PC-3 (cell line): ENCODE results near the gene SH3BP5L. TPM values are rescaled to one million over a fixed set of nuclear protein-coding genes. Genes with fewer than 3 reads are reported as not detected.

Experiments
- ATAC-seq: fragments of 200-7000 bp; cut with Tn5 transposase; 2 replicates; pipeline ENCODE4 v1.9.1; 2020; ENCODE audit warnings: mild to moderate bottlenecking, moderate library complexity
- BruUV-seq: library from RNA; stranded (reverse); fragments of 400-500 nt; replicated peaks from 2 replicates; lab custom pipeline; 2021; lab: Mats Ljungman, UMichigan
- CTCF ChIA-PET: fragments of 300-600 bp; sonication (Branson Sonifier 250); formaldehyde crosslinking; loops from one replicate; lab custom pipeline; 2022; ENCODE audit warnings: antibody characterized with exemption; lab: Charles Lee
- POLR2A ChIA-PET: fragments of 300-600 bp; sonication (Branson Sonifier 250); formaldehyde crosslinking; loops from one replicate; lab custom pipeline; 2022; ENCODE audit warnings: antibody characterized with exemption; ENCODE audit not compliant: unreplicated experiment; lab: Charles Lee
- DNase-seq: peaks from one replicate; pipeline ENCODE4 v3.0.0-alpha.2; 2015
- H2AFZ ChIP-seq: fragments of 300-600 bp; sonication (generic); 2 replicates; pipeline ENCODE4 v1.6.0; 2016; ENCODE audit warnings: antibody characterized with exemption, low read length
- H3F3A ChIP-seq: fragments of 300-600 bp; sonication (generic); one replicate; pipeline ENCODE4 v1.6.0; 2017; ENCODE audit warnings: antibody characterized with exemption, low read length, control low read depth, mild to moderate bottlenecking; ENCODE audit not compliant: unreplicated experiment
- H3K27ac ChIP-seq: fragments of 300-600 bp; sonication (generic); 2 replicates; pipeline ENCODE4 v1.5.1; 2016; ENCODE audit warnings: mild to moderate bottlenecking, low read length
- H3K27me3 ChIP-seq: fragments of 300-600 bp; sonication (generic); 2 replicates; pipeline ENCODE4 v1.6.1; 2016; ENCODE audit warnings: low read length, mixed read lengths
- H3K36me3 ChIP-seq: fragments of 300-600 bp; sonication (generic); 2 replicates; pipeline ENCODE4 v1.6.1; 2016; ENCODE audit warnings: low read depth, mixed run types, low read length, mixed read lengths
- H3K4me1 ChIP-seq: fragments of 300-600 bp; sonication (generic); 2 replicates; pipeline ENCODE4 v1.5.1; 2016; ENCODE audit warnings: low read length; ENCODE audit not compliant: insufficient read depth
- H3K4me2 ChIP-seq: fragments of 300-600 bp; sonication (generic); 2 replicates; pipeline ENCODE4 v1.6.0; 2016; ENCODE audit warnings: low read length
- H3K4me3 ChIP-seq: fragments of 300-600 bp; sonication (generic); 2 replicates; pipeline ENCODE4 v1.5.1; 2016; ENCODE audit warnings: mild to moderate bottlenecking, low read length, mixed read lengths
- H3K79me2 ChIP-seq: fragments of 300-600 bp; sonication (generic); 2 replicates; pipeline ENCODE4 v1.6.1; 2017; ENCODE audit warnings: low read length, mixed read lengths
- H3K9ac ChIP-seq: fragments of 300-600 bp; sonication (generic); 2 replicates; pipeline ENCODE4 v1.6.0; 2016; ENCODE audit warnings: mild to moderate bottlenecking, low read length
- H3K9me2 ChIP-seq: fragments of 300-600 bp; sonication (generic); replicated peaks from 2 replicates; pipeline ENCODE4 v1.6.1; 2016; ENCODE audit warnings: mixed run types, low read length, mixed read lengths
- H3K9me3 ChIP-seq: fragments of 300-600 bp; sonication (generic); 2 replicates; pipeline ENCODE4 v1.6.1; 2016; ENCODE audit warnings: low read length, mixed read lengths
- H4K20me1 ChIP-seq: fragments of 300-600 bp; sonication (generic); 2 replicates; pipeline ENCODE4 v1.6.1; 2016; ENCODE audit warnings: low read length, mixed read lengths
- CTCF ChIP-seq: fragments of 300-600 bp; sonication (generic); conservative IDR thresholded peaks from 2 replicates; pipeline ENCODE4 v1.5.1; 2017; ENCODE audit warnings: antibody characterized with exemption, low read depth, mild to moderate bottlenecking, low read length
- EZH2 ChIP-seq: fragments of 300-600 bp; sonication (generic); IDR thresholded peaks from one replicate; pipeline ENCODE4 v1.6.1; 2017; ENCODE audit warnings: antibody characterized with exemption, mild to moderate bottlenecking, low read length; ENCODE audit not compliant: unreplicated experiment
- EZH2phosphoT487 ChIP-seq: fragments of 300-600 bp; sonication (generic); IDR thresholded peaks from 2 replicates; pipeline ENCODE4 v1.6.1; 2018; ENCODE audit warnings: mild to moderate bottlenecking, antibody characterized with exemption, low read length, borderline replicate concordance
- intact Hi-C: fragments of 100-400 bp; cut with micrococcal nuclease; formaldehyde crosslinking; loops from 2 replicates; pipeline ENCODE4 v1.9.0; 2023
- total RNA-seq: library from RNA; depleted of rRNA; stranded (reverse); fragments of >200 nt; gene quantifications from 2 replicates; pipeline ENCODE4 v1.2.3, GENCODE V29; 2014

Gene SH3BP5L
- total RNA-seq, 1 experiment from 2014 or later = 63.5 TPM

- CTCF ChIA-PET = interaction anchor here (0.6 kb wide), 1 partner anchor 22 kb away, joined by 3 read pairs; no protein-coding TSS in a partner anchor
- TF ChIP-seq CTCF (no peak), EZH2 (no peak), EZH2phosphoT487 (no peak)
- H3K79me2 ChIP-seq = no peaks in the 10 kb centered on the region
- no peaks in the 10 kb centered on the region for H3K9me2 ChIP-seq
- H3F3A ChIP-seq = no peaks in the 10 kb centered on the region
- no peak overlapping the region for H3K27ac ChIP-seq
- H3K4me2 ChIP-seq = no peak overlapping the region
- POLR2A ChIA-PET = no interaction called here
- intact Hi-C loops = no loop called here
- H4K20me1 ChIP-seq = no peaks in the 10 kb centered on the region
- H3K9me3 ChIP-seq = no peaks in the 10 kb centered on the region
- no peaks in the 10 kb centered on the region; the same call in 1 of the 2 replicates for H3K27me3 ChIP-seq
- H3K4me1 ChIP-seq = peaks cover 2% of the 10 kb centered on the region
- no peaks in the 10 kb centered on the region for H3K36me3 ChIP-seq
- no peak for DNase-seq
- no peak overlapping the region for H3K9ac ChIP-seq
- H2AFZ ChIP-seq = no peak overlapping the region
- no TSS peak for BruUV-seq
- no peak for ATAC-seq
- H3K4me3 ChIP-seq = no peak overlapping the region
These were observed 38.3 kb downstream of the SH3BP5L start for GRCh38 chr1:248787430-248787829.

GRCh38 chr1:248786156-248786555, 39.6 kb downstream of the SH3BP5L start:
- Histone ChIP-seq H3K9ac (no peak overlapping the region), H3K4me1 (peaks cover 7% of the 10 kb centered on the region), H3K4me2 (no peak overlapping the region), H3K27me3 (no peaks in the 10 kb centered on the region; the same call in 1 of the 2 replicates), H3K9me2 (no peaks in the 10 kb centered on the region), H3F3A (no peaks in the 10 kb centered on the region), H3K4me3 (no peak overlapping the region), H3K27ac (no peak overlapping the region), H3K9me3 (no peaks in the 10 kb centered on the region), H3K36me3 (no peaks in the 10 kb centered on the region), H2AFZ (no peak overlapping the region), H3K79me2 (no peaks in the 10 kb centered on the region), H4K20me1 (no peaks in the 10 kb centered on the region)
- POLR2A ChIA-PET = no interaction called here
- no TSS peak for BruUV-seq
- TF ChIP-seq CTCF = no peak
- no peak for TF ChIP-seq EZH2phosphoT487
- intact Hi-C loops = no loop called here
- CTCF ChIA-PET = no interaction called here
- ATAC-seq (peak; percentile 47), DNase-seq (peak; percentile 48)

GRCh38 chr1:248783367-248783766, 42.3 kb downstream of the SH3BP5L start:
- ATAC-seq = no peak
- Histone ChIP-seq H3K36me3 (no peaks in the 10 kb centered on the region), H3K4me1 (peaks cover 7% of the 10 kb centered on the region), H3K4me2 (no peak overlapping the region), H3K9ac (no peak overlapping the region), H3K27ac (no peak overlapping the region), H3F3A (no peaks in the 10 kb centered on the region), H3K9me2 (no peaks in the 10 kb centered on the region), H3K4me3 (no peak overlapping the region), H3K27me3 (no peaks in the 10 kb centered on the region), H3K79me2 (no peaks in the 10 kb centered on the region), H4K20me1 (no peaks in the 10 kb centered on the region), H3K9me3 (no peaks in the 10 kb centered on the region), H2AFZ (no peak overlapping the region)
- TF ChIP-seq EZH2 = no peak
- TF ChIP-seq CTCF = no peak
- TF ChIP-seq EZH2phosphoT487 = no peak
- DNase-seq = no peak
- ChIA-PET POLR2A (no interaction called here), CTCF (no interaction called here)
- intact Hi-C loops = no loop called here
- BruUV-seq = no TSS peak
